SJSA1 (cell line): ENCODE results near the gene PLA2G2F. TPM values are rescaled to one million over a fixed set of nuclear protein-coding genes. Genes with fewer than 3 reads are reported as not detected.

ENCODE experiments used
- DNase-seq, 2 experiments: peaks; one replicate each; pipeline ENCODE4 v3.0.0-alpha.2; 2015 to 2020; ENCODE audit warnings: low spot score in 2 of 2, low read depth in 1 of 2
- H3K27ac ChIP-seq: fragments of 250-450 bp; sonication (Bioruptor Pico); 2 replicates; pipeline ENCODE4 v1.5.1; 2020; ENCODE audit warnings: mild to moderate bottlenecking, moderate library complexity
- H3K27me3 ChIP-seq: fragments of 250-450 bp; sonication (Bioruptor Pico); replicated peaks from 2 replicates; pipeline ENCODE4 v1.5.1; 2020; ENCODE audit warnings: mild to moderate bottlenecking, moderate library complexity
- H3K36me3 ChIP-seq: fragments of 250-450 bp; sonication (Bioruptor Pico); 2 replicates; pipeline ENCODE4 v1.5.1; 2020; ENCODE audit warnings: mild to moderate bottlenecking
- H3K4me1 ChIP-seq: fragments of 250-450 bp; sonication (Bioruptor Pico); replicated peaks from 2 replicates; pipeline ENCODE4 v1.6.1; 2021; ENCODE audit warnings: mild to moderate bottlenecking
- H3K4me3 ChIP-seq: fragments of 250-450 bp; sonication (Bioruptor Pico); 2 replicates; pipeline ENCODE4 v1.5.1; 2020; ENCODE audit warnings: mild to moderate bottlenecking
- H3K9me3 ChIP-seq: fragments of 250-450 bp; sonication (Bioruptor Pico); replicated peaks from 2 replicates; pipeline ENCODE4 v1.5.1; 2020; ENCODE audit warnings: mild to moderate bottlenecking
- total RNA-seq: library from RNA; depleted of rRNA; stranded (reverse); fragments of >200 nt; shearing (Covaris generic); gene quantifications from 2 replicates; pipeline ENCODE4 v1.2.3, GENCODE V29; 2014

The PLA2G2F gene
- total RNA-seq, 1 experiment from 2014 or later, result not detected

DNA sequence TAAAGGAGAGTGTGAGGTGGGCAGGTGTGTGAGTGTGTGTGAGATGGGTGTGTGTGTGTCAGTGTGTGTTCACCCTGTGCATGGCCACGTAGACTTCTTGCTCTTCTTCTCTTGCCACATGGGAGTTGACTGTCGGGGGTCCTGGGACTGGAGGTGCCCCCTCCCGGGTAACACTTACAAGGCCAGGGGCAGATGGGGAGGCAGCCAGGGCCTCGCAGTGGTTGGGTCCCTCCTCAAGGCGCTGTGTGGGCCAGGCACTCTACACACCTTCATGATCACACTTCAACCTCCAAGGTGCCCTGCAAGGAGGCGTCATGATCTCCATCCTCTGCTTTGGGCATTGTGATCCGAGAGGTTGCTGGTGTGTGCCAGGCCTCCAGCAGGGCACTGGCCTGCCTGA is 2.3 kb downstream of the PLA2G2F start:
- no peak for DNase-seq
- no peaks in the 10 kb centered on the region for H3K36me3 ChIP-seq
- no peaks in the 10 kb centered on the region for H3K9me3 ChIP-seq
- H3K27ac ChIP-seq, result no peak overlapping the region
- H3K27me3 ChIP-seq, result no peaks in the 10 kb centered on the region; the same call in 1 of the 2 replicates
- H3K4me1 ChIP-seq, result no peaks in the 10 kb centered on the region
- no peak overlapping the region for H3K4me3 ChIP-seq

DNA sequence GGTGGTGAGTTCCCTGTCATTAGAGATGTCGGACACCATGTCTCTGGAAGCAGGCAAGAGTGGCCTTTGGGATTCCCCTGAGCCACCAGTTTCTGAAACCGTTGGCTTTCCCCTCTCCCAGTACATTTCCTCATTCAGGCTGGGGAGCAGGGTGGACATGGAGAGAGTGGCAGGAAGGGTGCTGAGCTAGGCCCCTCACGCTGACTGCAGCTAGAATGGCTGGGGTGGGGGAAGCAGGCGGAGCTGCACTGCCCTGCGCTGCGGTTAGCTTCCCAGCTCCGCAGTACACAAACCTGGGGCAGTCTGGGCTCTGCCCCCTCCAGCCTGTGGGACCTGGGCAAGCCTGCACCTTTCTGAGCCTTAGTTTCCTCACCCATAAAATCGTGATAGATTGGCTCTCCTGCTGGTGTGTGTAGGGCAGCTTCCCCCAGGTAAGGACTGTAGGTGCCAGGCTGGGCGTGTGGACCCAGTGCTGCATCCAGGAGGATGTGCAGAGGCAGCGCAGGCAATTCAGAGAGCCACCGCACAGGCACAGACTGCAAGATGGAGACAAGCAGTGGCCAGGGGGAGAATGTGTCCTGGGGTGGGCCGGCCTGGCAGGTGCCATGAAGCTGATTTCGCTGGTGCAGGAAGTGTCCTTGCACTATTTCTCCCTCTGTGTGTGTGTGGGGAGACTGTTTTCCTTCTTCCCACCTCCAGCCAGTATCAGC is 3.0 kb downstream of the PLA2G2F start:
- H3K4me3 ChIP-seq, result no peak overlapping the region
- DNase-seq, result no peak
- no peaks in the 10 kb centered on the region for H3K9me3 ChIP-seq
- H3K27ac ChIP-seq, result no peak overlapping the region
- no peaks in the 10 kb centered on the region for H3K4me1 ChIP-seq
- no peaks in the 10 kb centered on the region; the same call in 1 of the 2 replicates for H3K27me3 ChIP-seq
- H3K36me3 ChIP-seq, result no peaks in the 10 kb centered on the region

DNA sequence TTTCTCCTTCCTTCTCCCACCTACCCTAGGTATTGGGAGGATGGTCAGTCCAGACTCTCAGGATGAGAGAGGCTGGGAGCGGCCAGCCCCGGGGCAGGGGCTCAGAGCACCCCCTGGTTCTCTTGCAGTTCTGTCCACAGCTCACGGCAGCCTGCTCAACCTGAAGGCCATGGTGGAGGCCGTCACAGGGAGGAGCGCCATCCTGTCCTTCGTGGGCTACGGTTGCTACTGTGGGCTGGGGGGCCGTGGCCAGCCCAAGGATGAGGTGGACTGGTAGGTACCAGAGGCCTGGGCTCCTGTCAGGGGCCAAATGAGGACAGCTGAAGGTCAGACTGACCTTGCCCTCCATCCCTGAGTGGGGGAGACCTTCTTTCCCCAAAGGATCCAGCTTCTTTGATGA is 4.2 kb downstream of the PLA2G2F start:
- Histone ChIP-seq H3K4me1 (no peaks in the 10 kb centered on the region), H3K36me3 (no peaks in the 10 kb centered on the region), H3K4me3 (no peak overlapping the region), H3K9me3 (no peaks in the 10 kb centered on the region), H3K27ac (no peak overlapping the region), H3K27me3 (no peaks in the 10 kb centered on the region; the same call in 1 of the 2 replicates)
- no peak for DNase-seq

DNA sequence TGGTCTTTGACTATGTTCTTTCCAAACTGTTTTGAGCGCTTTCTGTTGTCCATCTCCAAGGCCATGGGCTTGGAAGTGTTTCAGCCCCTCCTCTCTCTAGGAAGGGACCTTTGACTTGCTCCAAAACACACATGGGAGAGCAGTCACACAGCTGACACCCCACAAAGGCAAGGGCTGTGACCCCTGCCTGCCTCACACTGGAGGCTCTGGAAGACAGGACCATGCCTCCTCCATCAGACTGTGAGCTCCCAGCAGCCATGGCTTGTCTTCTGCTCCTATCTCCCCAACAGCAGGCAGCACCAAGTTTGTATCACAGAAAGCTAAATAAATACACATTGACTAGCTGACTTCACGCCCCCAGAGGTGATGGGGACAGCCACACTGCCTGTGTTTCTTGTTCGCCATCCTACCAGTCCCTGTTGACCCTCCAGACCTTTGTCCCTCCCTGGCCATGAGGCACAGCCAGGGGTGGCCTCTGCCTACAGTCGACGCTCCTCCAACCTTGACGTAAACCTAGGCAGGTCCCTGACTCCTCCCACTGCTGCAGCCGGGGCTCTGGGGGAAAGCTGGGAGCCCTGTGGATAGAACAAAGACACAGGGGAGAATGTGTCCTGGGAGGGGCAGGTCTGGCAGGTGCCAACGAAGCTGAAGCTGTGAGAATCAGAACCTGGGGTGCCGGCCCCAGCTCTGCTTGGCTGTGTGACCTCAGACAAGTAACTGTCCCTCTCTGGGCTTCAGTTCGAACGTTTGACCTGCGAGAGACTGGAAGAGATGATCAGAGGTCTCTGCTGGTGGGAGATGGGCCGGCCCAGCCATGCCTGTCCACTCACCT is 4.8 kb downstream of the PLA2G2F start:
- Histone ChIP-seq H3K36me3 (no peaks in the 10 kb centered on the region), H3K4me1 (no peaks in the 10 kb centered on the region), H3K4me3 (no peak overlapping the region), H3K9me3 (no peaks in the 10 kb centered on the region), H3K27me3 (no peaks in the 10 kb centered on the region; the same call in 1 of the 2 replicates), H3K27ac (no peak overlapping the region)
- DNase-seq, result no peak

DNA sequence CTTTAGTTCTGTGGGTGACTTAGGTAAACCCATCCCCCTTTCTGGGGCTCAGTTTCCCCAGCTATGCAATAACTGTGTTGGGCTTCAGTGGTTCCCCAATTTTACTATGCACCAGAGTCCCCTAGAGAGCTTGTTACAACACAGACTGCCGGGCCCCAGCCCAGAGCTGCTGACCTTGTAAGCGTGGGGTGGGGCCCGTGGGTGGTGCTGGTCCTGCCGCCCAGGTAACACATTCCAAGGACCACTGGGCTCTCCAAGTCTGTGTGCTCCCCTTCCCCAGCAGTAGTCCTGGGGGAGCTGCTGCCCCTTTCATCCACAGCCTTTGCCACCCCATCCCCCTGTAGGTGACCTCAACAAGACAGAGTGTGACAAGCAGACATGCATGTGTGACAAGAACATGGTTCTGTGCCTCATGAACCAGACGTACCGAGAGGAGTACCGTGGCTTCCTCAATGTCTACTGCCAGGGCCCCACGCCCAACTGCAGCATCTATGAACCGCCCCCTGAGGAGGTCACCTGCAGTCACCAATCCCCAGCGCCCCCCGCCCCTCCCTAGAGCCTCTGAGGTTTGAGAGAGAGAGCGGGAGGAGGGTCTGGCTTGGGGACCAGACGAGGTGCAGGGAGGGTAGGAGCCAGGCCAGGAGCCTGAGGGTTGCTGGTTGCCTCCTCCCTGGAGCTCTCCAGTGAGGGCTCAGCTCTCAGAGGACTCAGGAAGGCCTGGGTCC is 8.9 kb downstream of the PLA2G2F start:
- no peak overlapping the region for H3K4me3 ChIP-seq
- H3K4me1 ChIP-seq, result peaks cover 4% of the 10 kb centered on the region
- no peaks in the 10 kb centered on the region for H3K36me3 ChIP-seq
- H3K27me3 ChIP-seq, result no peaks in the 10 kb centered on the region
- no peak for DNase-seq
- H3K27ac ChIP-seq, result no peak overlapping the region
- no peaks in the 10 kb centered on the region for H3K9me3 ChIP-seq

DNA sequence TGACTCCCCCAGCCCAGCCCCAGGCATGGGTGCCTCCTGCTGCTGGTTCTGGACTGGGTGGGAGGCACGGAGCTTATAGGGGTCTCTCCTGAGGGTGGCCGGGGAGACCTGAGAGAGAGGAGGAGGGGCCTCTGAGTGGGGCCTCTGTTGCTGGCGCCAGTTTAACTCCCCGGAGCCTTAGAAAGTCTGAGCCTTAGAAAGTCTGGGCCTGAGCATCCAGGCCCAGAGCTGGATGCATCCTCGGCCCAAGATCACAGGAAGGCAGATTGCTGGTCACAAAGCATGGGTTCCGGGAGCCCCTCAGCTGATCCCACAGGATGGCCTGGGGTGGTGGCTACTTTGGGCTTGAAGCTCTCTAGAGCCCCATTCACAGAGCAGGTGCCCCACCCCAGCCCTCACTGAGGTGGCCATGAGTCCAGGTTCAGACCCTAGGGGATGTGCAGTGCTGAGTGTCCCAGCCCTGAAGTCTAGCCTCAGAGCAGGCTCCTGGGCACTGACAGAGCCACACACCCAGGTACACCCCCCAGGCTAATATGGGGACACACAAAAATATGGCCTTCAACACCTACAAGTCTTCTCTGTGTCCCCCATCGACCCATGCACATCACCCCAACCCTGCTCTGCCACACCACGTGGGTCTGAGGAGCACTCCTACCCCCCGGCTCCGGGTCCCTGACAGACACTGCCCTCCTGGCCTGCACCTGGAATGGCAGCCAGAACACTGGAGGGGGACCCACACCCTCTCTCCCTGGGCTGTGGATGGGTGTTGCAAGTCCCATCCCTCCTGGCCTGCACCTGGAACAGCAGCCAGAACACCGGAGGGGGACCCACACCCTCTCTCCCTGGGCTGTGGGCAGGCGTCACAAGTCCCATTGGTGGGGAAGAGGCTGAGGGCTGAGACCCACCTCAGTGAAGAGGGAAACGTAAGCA is 9.7 kb downstream of the PLA2G2F start:
- Histone ChIP-seq H3K27ac (no peak overlapping the region), H3K27me3 (no peaks in the 10 kb centered on the region), H3K4me3 (no peak overlapping the region), H3K9me3 (no peaks in the 10 kb centered on the region), H3K36me3 (no peaks in the 10 kb centered on the region), H3K4me1 (peaks cover 4% of the 10 kb centered on the region)
- no peak for DNase-seq

DNA sequence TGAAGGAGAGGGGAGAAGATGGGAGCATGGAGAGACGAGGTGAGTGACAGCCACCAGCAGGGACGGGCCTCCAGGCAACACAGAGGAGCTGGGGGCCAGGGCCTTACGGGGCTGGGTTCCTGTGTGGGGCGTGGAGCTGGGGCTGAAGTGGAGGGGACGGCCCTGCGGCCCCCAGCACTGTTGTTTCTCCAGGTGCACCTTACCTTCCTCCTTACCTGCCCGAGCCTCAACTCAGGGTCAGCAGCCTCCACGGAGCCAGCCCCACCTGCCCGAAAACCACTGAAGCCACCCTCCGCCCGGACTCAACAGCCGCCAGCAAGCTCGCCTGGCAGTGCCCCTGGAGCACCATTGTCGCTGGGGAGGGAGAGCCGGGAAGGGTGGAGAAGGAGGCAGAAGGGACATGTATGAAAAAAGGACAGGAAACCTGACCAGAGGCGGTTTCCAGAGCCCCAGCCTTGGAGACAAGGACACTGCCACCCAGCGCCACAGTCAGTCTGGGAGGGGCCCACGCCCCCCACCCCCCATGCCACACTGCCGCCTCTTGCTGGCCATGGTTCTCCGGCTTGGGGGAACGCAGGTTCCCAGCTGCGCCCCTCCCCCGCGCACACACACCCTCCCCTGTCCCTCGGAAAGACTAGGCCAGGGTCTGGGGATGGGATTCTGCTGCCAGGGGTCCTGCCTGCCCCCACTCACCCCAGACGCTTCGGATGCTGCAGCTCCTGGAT is 10.6 kb downstream of the PLA2G2F start:
- no peak overlapping the region for H3K27ac ChIP-seq
- H3K9me3 ChIP-seq, result no peaks in the 10 kb centered on the region
- H3K27me3 ChIP-seq, result no peaks in the 10 kb centered on the region
- no peak overlapping the region for H3K4me3 ChIP-seq
- DNase-seq, result no peak
- H3K4me1 ChIP-seq, result peaks cover 4% of the 10 kb centered on the region
- no peaks in the 10 kb centered on the region for H3K36me3 ChIP-seq

DNA sequence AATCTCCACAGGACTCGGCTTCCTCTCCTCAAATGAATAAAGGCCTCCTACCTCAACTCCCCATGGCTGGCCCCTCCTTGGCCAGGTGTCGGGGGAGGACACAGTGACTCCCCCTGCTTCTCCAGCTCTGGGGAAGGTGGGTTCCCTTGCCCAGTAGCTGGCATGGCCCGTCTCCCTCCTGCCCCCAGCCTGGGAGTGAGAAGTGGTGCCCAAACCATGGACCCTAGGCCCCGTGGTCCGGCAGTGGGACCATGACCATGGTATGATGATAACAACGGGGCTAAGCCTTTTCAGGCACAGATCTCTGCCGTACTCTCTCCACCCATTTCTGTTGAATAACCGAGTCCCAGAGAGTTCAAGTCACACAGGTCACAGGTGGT is 11.2 kb downstream of the PLA2G2F start:
- H3K36me3 ChIP-seq, result no peaks in the 10 kb centered on the region
- no peak for DNase-seq
- H3K9me3 ChIP-seq, result no peaks in the 10 kb centered on the region
- no peak overlapping the region for H3K27ac ChIP-seq
- peaks cover 4% of the 10 kb centered on the region for H3K4me1 ChIP-seq
- no peaks in the 10 kb centered on the region for H3K27me3 ChIP-seq
- no peak overlapping the region for H3K4me3 ChIP-seq

DNA sequence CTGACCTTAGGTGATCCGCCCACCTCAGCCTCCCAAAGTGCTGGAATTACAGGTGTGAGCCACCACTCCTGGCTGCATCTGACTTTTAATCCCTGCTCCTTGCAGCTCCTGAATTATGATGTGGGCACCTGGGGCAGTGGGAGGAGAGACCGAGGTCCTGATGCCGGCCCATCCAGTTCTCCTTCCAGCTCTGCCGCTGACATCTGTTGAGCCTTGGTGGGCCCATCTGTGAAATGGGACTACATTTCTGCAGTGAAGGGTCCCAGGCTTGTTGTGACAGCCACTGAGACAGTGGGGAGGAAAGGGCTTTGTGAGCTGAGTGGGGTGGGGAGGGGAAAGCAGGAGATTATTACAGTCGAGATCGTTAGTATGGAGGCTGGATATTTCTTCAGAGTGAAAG is 11.8 kb downstream of the PLA2G2F start:
- no peak overlapping the region for H3K4me3 ChIP-seq
- no peaks in the 10 kb centered on the region for H3K36me3 ChIP-seq
- H3K4me1 ChIP-seq, result peaks cover 4% of the 10 kb centered on the region
- H3K9me3 ChIP-seq, result no peaks in the 10 kb centered on the region
- H3K27me3 ChIP-seq, result no peaks in the 10 kb centered on the region
- DNase-seq, result no peak
- H3K27ac ChIP-seq, result no peak overlapping the region

DNA sequence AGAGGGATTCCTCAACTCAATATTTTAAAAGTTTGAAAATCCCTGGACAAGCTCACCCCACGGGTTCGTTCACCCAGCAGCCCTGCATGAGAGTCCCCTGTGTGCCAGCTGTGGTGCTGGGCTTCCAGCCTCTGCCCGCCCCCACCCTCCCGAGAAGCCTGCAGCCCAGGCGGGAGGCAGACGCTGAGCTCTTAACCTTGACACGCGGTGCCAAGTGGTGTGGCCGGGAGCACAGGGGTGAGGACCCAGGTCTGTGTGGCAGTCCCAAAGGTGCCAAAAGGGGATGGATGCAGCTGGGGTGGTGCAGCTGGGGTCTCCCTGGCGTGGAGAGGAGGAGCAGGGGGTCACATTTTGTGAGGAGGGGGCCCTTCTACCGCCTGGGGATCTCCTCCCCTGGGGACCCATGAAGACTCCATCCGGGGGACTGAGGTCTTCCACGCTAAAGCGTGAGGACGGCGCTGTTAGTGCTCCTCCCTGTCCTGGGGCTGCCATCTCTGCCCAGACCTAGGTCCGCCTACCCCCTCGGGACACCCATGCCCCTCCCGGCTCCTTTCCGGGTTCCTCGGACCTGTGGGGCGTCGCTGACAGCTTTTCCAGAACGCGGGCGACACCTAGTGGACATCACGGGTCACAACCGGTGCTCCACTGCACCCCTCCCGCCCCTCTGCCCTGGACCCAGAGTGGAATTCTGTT is 12.9 kb downstream of the PLA2G2F start:
- Histone ChIP-seq H3K4me1 (peaks cover 4% of the 10 kb centered on the region), H3K9me3 (no peaks in the 10 kb centered on the region), H3K27ac (no peak overlapping the region), H3K36me3 (no peaks in the 10 kb centered on the region), H3K27me3 (no peaks in the 10 kb centered on the region), H3K4me3 (no peak overlapping the region)
- DNase-seq, result peak; percentile 62 to 84

DNA sequence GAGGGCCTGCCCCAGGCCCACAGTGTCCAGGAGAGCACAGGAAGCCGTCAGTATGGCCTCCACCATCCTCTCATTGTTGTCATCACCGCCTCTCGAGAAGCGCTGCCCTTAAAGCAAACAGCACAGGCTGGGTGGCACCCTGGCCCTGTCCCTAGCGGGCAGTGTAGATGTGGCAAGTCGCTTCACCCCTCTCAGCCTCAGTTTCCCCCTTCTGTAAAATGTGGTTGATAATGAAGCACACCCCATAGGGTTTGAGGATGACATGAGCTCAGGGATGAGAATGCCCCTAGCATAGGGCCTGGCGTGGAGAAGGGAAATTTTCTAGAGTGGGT is 13.4 kb downstream of the PLA2G2F start:
- no peak for DNase-seq
- Histone ChIP-seq H3K9me3 (no peaks in the 10 kb centered on the region), H3K4me3 (no peak overlapping the region), H3K4me1 (peaks cover 4% of the 10 kb centered on the region), H3K36me3 (no peaks in the 10 kb centered on the region), H3K27ac (no peak overlapping the region), H3K27me3 (no peaks in the 10 kb centered on the region)

DNA sequence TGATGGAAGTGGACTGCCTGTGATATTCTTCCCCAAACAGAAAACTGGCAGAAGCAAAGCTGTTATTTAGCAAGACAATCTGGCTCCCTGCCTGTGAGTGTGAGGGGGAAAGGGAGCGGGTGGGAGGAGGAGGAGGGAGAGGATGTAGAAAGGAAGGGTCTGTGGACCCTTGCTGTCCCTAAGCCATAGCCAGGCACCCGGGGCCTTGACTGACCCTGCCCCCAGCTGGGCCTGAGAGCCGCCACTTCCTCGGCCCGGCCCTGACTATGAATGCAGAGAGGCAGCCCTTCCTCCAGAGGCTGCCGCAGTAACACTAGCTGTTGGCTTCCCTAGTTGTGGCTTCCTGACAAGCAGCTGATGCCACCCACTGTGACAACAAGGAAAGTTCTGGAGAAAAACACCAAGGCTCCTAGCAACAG is 13.9 kb downstream of the PLA2G2F start:
- H3K27ac ChIP-seq, result no peak overlapping the region
- H3K4me3 ChIP-seq, result no peak overlapping the region
- no peaks in the 10 kb centered on the region for H3K36me3 ChIP-seq
- no peak for DNase-seq
- no peaks in the 10 kb centered on the region for H3K27me3 ChIP-seq
- no peaks in the 10 kb centered on the region for H3K9me3 ChIP-seq
- H3K4me1 ChIP-seq, result peaks cover 4% of the 10 kb centered on the region
